Psoas muscle (tissue), 8 donors: ENCODE measurements around the gene RAD51B. TPM values are rescaled to one million over a fixed set of nuclear protein-coding genes. Genes with fewer than 3 reads are reported as not detected.

Source experiments
- ATAC-seq, 4 donors: fragments of 200-7000 bp; cut with Tn5 transposase; one replicate each; pipeline ENCODE4 v1.9.1; 2020; ENCODE audit warnings: moderate library complexity in 3 of 4, mild to moderate bottlenecking in 2 of 4
- DNase-seq, 2 donors: peaks; one replicate each; pipeline ENCODE4 v3.0.0-alpha.2; 2020
- H3K27ac ChIP-seq: fragments of 200-600 bp; one replicate; pipeline ENCODE4 v1.8.0; 2022
- H3K27me3 ChIP-seq, 3 donors: fragments of 200-600 bp in 1 of 3; one replicate each; pipeline versions ENCODE4 v1.6.1 to v1.8.0; 2013 to 2022; ENCODE audit warnings: low read length in 2 of 3, mild to moderate bottlenecking in 2 of 3, moderate library complexity in 1 of 3; ENCODE audit not compliant: insufficient read depth in 3 of 3
- H3K36me3 ChIP-seq, 2 donors: fragments of 200-600 bp in 1 of 2; one replicate each; pipeline versions ENCODE4 v1.6.1 to v1.8.0; 2013 to 2022; ENCODE audit warnings: low read depth in 1 of 2, mild to moderate bottlenecking in 1 of 2, moderate library complexity in 1 of 2; ENCODE audit not compliant: insufficient read depth in 1 of 2
- H3K4me1 ChIP-seq: fragments of 200-600 bp; one replicate; pipeline ENCODE4 v1.8.0; 2022
- H3K4me3 ChIP-seq: fragments of 200-600 bp; one replicate; pipeline ENCODE4 v1.8.0; 2022; ENCODE audit warnings: mild to moderate bottlenecking
- H3K9me3 ChIP-seq: fragments of 200-600 bp; one replicate; pipeline ENCODE4 v1.8.0; 2022
- CTCF ChIP-seq: fragments of 200-600 bp; IDR thresholded peaks from one replicate; pipeline ENCODE4 v1.8.0; 2022; ENCODE audit warnings: antibody characterized with exemption
- WGBS, 3 donors: extraction: QIAGEN DNeasy Blood & Tissue Kit; methylation state at CpG; one replicate each; pipeline versions ENCODE4 v1.1.6 to v1.1.7; 2013; 5-methylcytosine and 5-hydroxymethylcytosine counted together
- intact Hi-C, 2 donors: fragments of 100-400 bp; cut with DNase I; formaldehyde crosslinking; loops; one replicate each; pipeline versions ENCODE4 v1.11.0 to v1.14.2; 2022
- polyA plus RNA-seq, 3 donors: library from polyadenylated mRNA; stranded (reverse); fragments of 200-250 nt; gene quantifications; one replicate each; pipeline ENCODE4 v1.2.3, GENCODE V29; 2013
- total RNA-seq, 4 donors: library from RNA; stranded (reverse); fragmentation: NEBNext Ultra II Directional in 2 of 4; extraction: Animal tissue kit (Norgen Biotek cat#: 25700) in 2 of 4; gene quantifications; one replicate each; pipeline versions ENCODE4 v1.2.1 to v1.2.4, GENCODE V29; 2021 to 2023
- donor health status: healthy with polysubstance abuse.
- donor health status: DM: no; HTN: no; CAD: no; lungs with moderate emphysema.
- donor health status: Bipolar disorder and iron deficiency.
- donor health status: healthy.
- donor health status: DM: yes; HTN: yes; CAD: no.
- donor health status: DM: no; HTN: no; CAD: no.
- donor health status: DM: no; HTN: no; CAD: no.
- donor health status: DM: yes; HTN: yes; CAD: no.

Gene RAD51B
- total and polyA plus RNA-seq, 7 donors, result 0.60 to 7.2 (median 2.2) TPM

DNA sequence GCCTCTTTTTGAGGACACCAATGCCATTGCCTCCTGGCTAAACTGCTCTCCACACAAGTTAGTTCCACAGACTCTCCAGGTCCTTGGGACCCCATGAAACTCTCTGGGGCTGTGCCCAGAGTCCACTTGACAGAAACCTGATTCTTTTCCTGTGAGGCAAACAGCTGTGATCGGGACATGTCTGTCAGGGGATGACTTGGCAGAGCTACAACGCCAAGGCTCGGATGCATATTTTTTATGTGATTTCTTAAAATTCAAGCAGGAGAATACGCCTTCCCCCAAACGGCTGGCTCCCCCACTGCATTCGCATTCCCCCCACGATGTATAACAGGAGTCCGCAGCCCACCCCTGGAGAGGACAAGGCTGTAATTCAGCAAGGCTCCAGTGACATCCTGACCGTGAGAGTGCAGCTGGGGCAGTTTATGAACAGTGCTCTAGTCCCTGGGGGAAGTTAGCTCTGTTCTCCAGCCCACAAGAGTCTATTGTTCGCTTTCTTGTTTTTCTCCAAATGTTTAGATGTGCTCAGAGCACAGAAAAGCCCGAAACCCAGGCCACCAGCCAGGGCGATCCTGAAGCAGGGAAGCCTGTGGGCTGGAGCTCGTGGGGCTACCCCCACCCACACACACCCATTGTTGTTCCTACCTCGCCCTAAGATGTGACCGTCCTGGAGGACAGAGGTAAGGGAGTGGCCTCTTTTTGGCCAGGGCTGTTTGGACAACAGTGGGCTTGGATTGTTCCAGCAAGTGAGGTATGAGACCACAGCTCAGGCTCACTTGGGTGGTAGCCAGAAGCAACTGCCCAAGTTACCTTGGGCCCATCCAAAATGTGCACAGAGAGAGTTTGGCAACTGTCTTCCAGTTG lies 813.8 kb downstream of the RAD51B start:
- Histone ChIP-seq H3K4me3 (no peak overlapping the region), H3K27me3 (no peaks in the 10 kb centered on the region), H3K9me3 (no peaks in the 10 kb centered on the region), H3K4me1 (peaks cover 19% of the 10 kb centered on the region), H3K27ac (peak overlapping the region; percentile 37), H3K36me3 (no peaks in the 10 kb centered on the region)
- 26 to 34% (median 31%) methylated on average over 15 of the region's 15 CpGs for WGBS, 3 donors
- intact Hi-C loops, result loop anchor here in 1 of 2 donors (5.0 kb wide), 1 partner anchor 34 kb away; no protein-coding TSS in a partner anchor
- ATAC-seq (peak; percentile 35 to 52 (median 46)), DNase-seq (no peak)
- TF ChIP-seq CTCF, result no peak

- H3K27ac ChIP-seq, result no peak overlapping the region
- TF ChIP-seq CTCF, result no peak
- no peak overlapping the region for H3K4me3 ChIP-seq
- no peak for ATAC-seq
- no peak for DNase-seq
- H3K27me3 ChIP-seq, result no peaks in the 10 kb centered on the region
- peaks cover 28% of the 10 kb centered on the region for H3K4me1 ChIP-seq
- WGBS, 3 donors, result 66 to 73% (median 66%) methylated on average over 9 of the region's 9 CpGs
- intact Hi-C loops, result loop anchor here in 1 of 2 donors (5.0 kb wide), 1 partner anchor 33 kb away; no protein-coding TSS in a partner anchor
- no peaks in the 10 kb centered on the region for H3K9me3 ChIP-seq
- H3K36me3 ChIP-seq, result no peaks in the 10 kb centered on the region
Observed at GRCh38 chr14:68634332-68634731, 814.8 kb downstream of the RAD51B start.

GRCh38 chr14:68634874-68635595 lies 815.5 kb downstream of the RAD51B start:
- no peak for TF ChIP-seq CTCF

GRCh38 chr14:68636597-68636996 lies 817.0 kb downstream of the RAD51B start:
- H3K4me3 ChIP-seq, result no peak overlapping the region
- H3K36me3 ChIP-seq, result no peaks in the 10 kb centered on the region
- peaks cover 13% of the 10 kb centered on the region for H3K9me3 ChIP-seq
- 73 to 94% (median 94%) methylated on average over 4 to 5 of the region's 5 CpGs for WGBS, 3 donors
- H3K4me1 ChIP-seq, result peaks cover 31% of the 10 kb centered on the region
- ATAC-seq, result no peak
- no peaks in the 10 kb centered on the region for H3K27me3 ChIP-seq
- no peak for TF ChIP-seq CTCF
- DNase-seq, result no peak
- H3K27ac ChIP-seq, result peak overlapping the region; percentile 5
- intact Hi-C loops, result no loop called here

More at GRCh38 chr14:68634874-68635595, 815.5 kb downstream of the RAD51B start:
- WGBS, 3 donors, result 85 to 92% (median 89%) methylated on average over 5 of the region's 5 CpGs
- Histone ChIP-seq H3K9me3 (no peaks in the 10 kb centered on the region), H3K27me3 (no peaks in the 10 kb centered on the region), H3K36me3 (no peaks in the 10 kb centered on the region), H3K4me3 (no peak overlapping the region), H3K27ac (no peak overlapping the region), H3K4me1 (peaks cover 31% of the 10 kb centered on the region)
- DNase-seq (no peak), ATAC-seq (no peak)
- intact Hi-C loops, result loop anchor here in 1 of 2 donors (5.0 kb wide), 1 partner anchor 32 kb away; no protein-coding TSS in a partner anchor
